A549 (cell line): Measurements from ENCODE around the gene TM4SF5. TPM values are rescaled to one million over a fixed set of nuclear protein-coding genes. Genes with fewer than 3 reads are reported as not detected.

Experiments used
- ATAC-seq, 2 experiments: fragments of 200-7000 bp in 1 of 2; fragments of >200 bp in 1 of 2; cut with Nextera tagmentation in 1 of 2; cut with Tn5 transposase in 1 of 2; 3 replicates each; pipeline versions ENCODE4 v1.8.0 to v1.9.1; 2018 to 2020; ENCODE audit warnings: mild to moderate bottlenecking in 1 of 2, moderate library complexity in 1 of 2
- CTCF ChIA-PET: fragments of 300-600 bp; sonication (Branson Sonifier 250); formaldehyde crosslinking; extraction: SDS; loops from one replicate; lab custom pipeline; 2021; ENCODE audit warnings: antibody characterized with exemption, inconsistent platforms; lab: Yijun Ruan, JAX
- POLR2A ChIA-PET: fragments of 350-600 bp; formaldehyde crosslinking; extraction: SDS; loops from one replicate; lab custom pipeline; 2021; ENCODE audit warnings: antibody characterized with exemption, inconsistent platforms; lab: Yijun Ruan, JAX
- DNase-seq, 2 experiments: peaks; one replicate each; pipeline versions ENCODE4 v3.0.0 to v3.0.0-alpha.2; 2011 to 2016; ENCODE audit warnings: low read depth in 1 of 2, low spot score in 1 of 2
- FAIRE-seq: peaks from 2 replicates; lab custom pipeline; 2011; peaks lifted over from hg19 to GRCh38; lab: Jason Lieb, UNC
- H3K27ac ChIP-seq, 2 experiments: fragments of >200 bp; sonication (Bioruptor Twin); formaldehyde crosslinking; 3 replicates each; pipeline ENCODE4 v1.5.1; 2016 to 2017
- H3K4me1 ChIP-seq: fragments of >200 bp; sonication (Bioruptor Twin); formaldehyde crosslinking; 3 replicates; pipeline ENCODE4 v1.6.1; 2016
- H3K4me2 ChIP-seq: fragments of >200 bp; sonication (Bioruptor Twin); formaldehyde crosslinking; 3 replicates; pipeline ENCODE4 v1.6.1; 2016
- H3K4me3 ChIP-seq: fragments of >200 bp; sonication (Bioruptor Twin); formaldehyde crosslinking; 3 replicates; pipeline ENCODE4 v1.5.1; 2016
- H3K9me3 ChIP-seq: fragments of >200 bp; sonication (Bioruptor Twin); formaldehyde crosslinking; 3 replicates; pipeline ENCODE4 v1.6.1; 2016
- CBX2 ChIP-seq: fragments of 200-600 bp; sonication (generic); IDR thresholded peaks from 2 replicates; pipeline ENCODE4 v1.6.1; 2016; ENCODE audit warnings: low read depth, mild to moderate bottlenecking, borderline replicate concordance
- CBX8 ChIP-seq: fragments of 200-600 bp; sonication (generic); IDR thresholded peaks from 2 replicates; pipeline ENCODE4 v1.6.1; 2016
- CHD2 ChIP-seq: fragments of 150-350 bp; IDR thresholded peaks from 2 replicates; pipeline ENCODE4 v1.6.1; 2014; ENCODE audit warnings: low read length; ENCODE audit not compliant: partially characterized antibody
- CHD4 ChIP-seq: fragments of 200-600 bp; sonication (generic); IDR thresholded peaks from 2 replicates; pipeline ENCODE4 v1.6.1; 2016; ENCODE audit warnings: antibody characterized with exemption, mild to moderate bottlenecking, borderline replicate concordance
- EHF ChIP-seq: fragments of 250-450 bp; sonication (Bioruptor Pico); IDR thresholded peaks from 2 replicates; pipeline ENCODE4 v1.5.0; 2020; ENCODE audit warnings: mild to moderate bottlenecking
- FOSL2 ChIP-seq, 2 experiments: fragments of 450-650 bp in 1 of 2; fragments of >200 bp in 1 of 2; sonication (Bioruptor Twin) in 1 of 2; formaldehyde crosslinking; IDR thresholded peaks; 2 replicates each; pipeline versions ENCODE4 v1.5.0 to v1.6.1; 2016 to 2020; ENCODE audit warnings: mild to moderate bottlenecking in 1 of 2, moderate library complexity in 1 of 2
- HES2 ChIP-seq: fragments of >200 bp; sonication (Bioruptor Twin); formaldehyde crosslinking; IDR thresholded peaks from 2 replicates; pipeline ENCODE4 v1.6.1; 2016
- HEYL ChIP-seq: fragments of 250-450 bp; sonication (Bioruptor Pico); IDR thresholded peaks from 2 replicates; pipeline ENCODE4 v1.8.0; 2021; ENCODE audit warnings: mild to moderate bottlenecking, moderate library complexity
- JUN ChIP-seq, 2 experiments: fragments of >200 bp; sonication (Bioruptor Twin); formaldehyde crosslinking; IDR thresholded peaks; 2 replicates in 1 of 2; 3 replicates in 1 of 2; pipeline ENCODE4 v1.6.1; 2016 to 2017
- KDM1A ChIP-seq: fragments of 200-600 bp; sonication (generic); IDR thresholded peaks from 2 replicates; pipeline ENCODE4 v1.6.1; 2016; ENCODE audit warnings: low read depth, mild to moderate bottlenecking
- KDM5A ChIP-seq: fragments of 200-600 bp; sonication (generic); IDR thresholded peaks from 2 replicates; pipeline ENCODE4 v1.6.1; 2016; ENCODE audit warnings: antibody characterized with exemption, mild to moderate bottlenecking
- MAFK ChIP-seq: fragments of 450-650 bp; IDR thresholded peaks from 2 replicates; pipeline ENCODE4 v1.6.1; 2014; ENCODE audit not compliant: partially characterized antibody
- NFE2L2 ChIP-seq: fragments of 150-350 bp; conservative IDR thresholded peaks from 2 replicates; pipeline ENCODE4 v1.6.1; 2014; ENCODE audit warnings: low read length
- POLR2A ChIP-seq: IDR thresholded peaks from 2 replicates; pipeline ENCODE4 v1.6.1; 2012; ENCODE audit warnings: mild to moderate bottlenecking, low read length
- RCOR1 ChIP-seq: fragments of 150-350 bp; IDR thresholded peaks from 2 replicates; pipeline ENCODE4 v1.6.1; 2014; ENCODE audit warnings: antibody characterized with exemption, low read length, low read depth
- REST ChIP-seq: fragments of 200-600 bp; sonication (generic); IDR thresholded peaks from 2 replicates; pipeline ENCODE4 v1.6.1; 2016; ENCODE audit warnings: antibody characterized with exemption, mild to moderate bottlenecking, moderate library complexity
- RFX5 ChIP-seq: fragments of 450-650 bp; IDR thresholded peaks from 2 replicates; pipeline ENCODE4 v1.7.1; 2014; ENCODE audit warnings: antibody characterized with exemption, mild to moderate bottlenecking, moderate library complexity
- SMC3 ChIP-seq: fragments of >200 bp; sonication (Bioruptor Twin); formaldehyde crosslinking; IDR thresholded peaks from 3 replicates; pipeline ENCODE4 v1.6.1; 2018; ENCODE audit warnings: inconsistent platforms
- SREBF2 ChIP-seq: fragments of 450-650 bp; IDR thresholded peaks from 2 replicates; pipeline ENCODE4 v1.6.1; 2014; ENCODE audit warnings: mild to moderate bottlenecking, moderate library complexity
- ZC3H11A ChIP-seq: fragments of 450-650 bp; IDR thresholded peaks from 2 replicates; pipeline ENCODE4 v1.6.1; 2014; ENCODE audit warnings: antibody characterized with exemption, mild to moderate bottlenecking
- WGBS: methylation state at CpG from one replicate; pipeline ENCODE4 v1.1.6; 2017; ENCODE audit errors: missing lambda C conversion rate; 5-methylcytosine and 5-hydroxymethylcytosine counted together
- polyA plus RNA-seq, 4 experiments: library from polyadenylated mRNA; depleted of rRNA in 3 of 4; stranded (reverse); fragments of >200 nt; fragmentation: RNase III in 1 of 4; extraction: RNeasy Plus Mini Kit Qiagen cat#74134 plus additional on column Dnase treatment in 1 of 4; gene quantifications; 2 replicates in 3 of 4; 3 replicates in 1 of 4; pipeline ENCODE4 v1.2.3, GENCODE V29; 2011 to 2017
- TF ChIP-seq, protein P1 (sequence below): fragments of >200 bp; sonication (Bioruptor Twin); formaldehyde crosslinking; IDR thresholded peaks from 3 replicates; pipeline ENCODE4 v1.5.1; 2016
- TF ChIP-seq, protein P2 (sequence below): fragments of >200 bp; sonication (Bioruptor Twin); formaldehyde crosslinking; IDR thresholded peaks from 3 replicates; pipeline ENCODE4 v1.6.1; 2016
- TF ChIP-seq, protein P3 (sequence below): IDR thresholded peaks from 2 replicates; pipeline ENCODE4 v1.6.1; 2012

Gene TM4SF5
- polyA plus RNA-seq, 2 of the 4 experiments (the other 2 are of a cell fraction): 0.68 to 0.80 TPM

GRCh38 chr17:4806456-4806776, 34.7 kb downstream of the TM4SF5 start:
- ATAC-seq: no peak
- CTCF ChIA-PET: interaction anchor here (0.6 to 5.2 kb wide), 13 partner anchors 10 to 241 kb away, joined by 3 to 36 read pairs (median 4); partner anchors contain the start of genes ARRB2, MED11 and PSMB6
- POLR2A ChIA-PET: interaction anchor here (0.9 to 3.9 kb wide), 6 partner anchors 10 to 161 kb away, joined by 3 to 31 read pairs (median 4); partner anchors contain the start of genes GLTPD2, PSMB6, RNF167 and SLC25A11

DNA sequence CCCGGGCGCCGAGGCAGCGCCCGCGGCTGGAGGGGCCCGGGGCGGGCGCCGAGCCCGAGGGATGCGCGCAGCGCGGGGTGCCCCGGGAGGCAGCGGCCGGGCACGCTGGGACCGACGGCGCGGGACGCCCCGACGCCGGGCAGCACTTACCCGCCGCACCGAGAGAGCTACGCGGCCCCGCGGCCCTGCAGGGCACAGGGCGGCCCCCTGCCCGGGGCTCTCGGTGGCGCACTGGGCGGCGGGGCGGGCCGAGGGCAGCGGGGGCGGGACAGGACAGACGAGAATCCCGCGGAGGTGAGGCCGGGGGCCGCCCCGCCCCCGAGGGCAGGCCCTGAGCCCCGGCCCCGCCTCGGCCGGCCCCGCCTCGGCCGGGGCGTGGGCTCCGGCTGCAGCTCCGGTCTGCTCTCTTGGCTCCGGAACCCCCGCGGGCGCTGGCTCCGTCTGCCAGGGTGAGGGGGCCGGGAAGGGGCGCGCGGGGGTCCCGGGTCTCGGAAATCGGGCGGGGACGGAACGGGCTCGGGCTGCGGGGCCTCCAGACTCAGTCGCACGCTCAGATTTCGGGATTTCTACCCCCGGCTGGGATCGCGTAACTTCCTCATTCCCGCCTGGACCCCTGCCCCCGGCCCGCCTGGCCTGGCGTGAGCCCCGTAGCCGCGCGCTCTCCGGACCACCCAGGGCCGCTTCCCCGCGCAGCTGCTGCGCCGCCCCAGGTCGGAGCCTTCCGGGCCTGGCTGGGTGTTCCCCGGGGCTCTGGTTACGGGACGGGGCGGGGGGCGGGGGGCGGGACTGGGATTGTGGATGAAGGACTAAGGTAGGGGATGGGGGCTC, 35.3 kb downstream of the TM4SF5 start, which contains the start of gene PLD2:
Gene PLD2 (plus strand): TSS at position 376 of the 828 bp plus-strand sequence. CDS start 621 bp downstream, outside the sequence.
- 0% methylated on average over 11 of the region's 106 CpGs for WGBS
- CTCF ChIA-PET: interaction anchor here (0.6 to 5.2 kb wide), 15 partner anchors 11 to 242 kb away, joined by 3 to 36 read pairs (median 4); partner anchors contain the start of genes ARRB2, MED11 and PSMB6
- peaks cover 14% of the 10 kb centered on the region for H3K4me1 ChIP-seq
- no peaks in the 10 kb centered on the region for H3K9me3 ChIP-seq
- H3K27ac ChIP-seq: peak within 1 kb of the TSS; percentile 86 to 90
- DNase-seq: peak; percentile 81 to 98
- peak; percentile 97 to 98 for ATAC-seq
- no peak for FAIRE-seq
- peak within 1 kb of the TSS; percentile 88 for H3K4me2 ChIP-seq
- H3K4me3 ChIP-seq: peak within 1 kb of the TSS; percentile 83
- POLR2A ChIA-PET: interaction anchor here (0.9 to 3.9 kb wide), 6 partner anchors 11 to 160 kb away, joined by 3 to 31 read pairs (median 4); partner anchors contain the start of genes GLTPD2, PSMB6, RNF167 and SLC25A11
- TF ChIP-seq, protein P1, sequence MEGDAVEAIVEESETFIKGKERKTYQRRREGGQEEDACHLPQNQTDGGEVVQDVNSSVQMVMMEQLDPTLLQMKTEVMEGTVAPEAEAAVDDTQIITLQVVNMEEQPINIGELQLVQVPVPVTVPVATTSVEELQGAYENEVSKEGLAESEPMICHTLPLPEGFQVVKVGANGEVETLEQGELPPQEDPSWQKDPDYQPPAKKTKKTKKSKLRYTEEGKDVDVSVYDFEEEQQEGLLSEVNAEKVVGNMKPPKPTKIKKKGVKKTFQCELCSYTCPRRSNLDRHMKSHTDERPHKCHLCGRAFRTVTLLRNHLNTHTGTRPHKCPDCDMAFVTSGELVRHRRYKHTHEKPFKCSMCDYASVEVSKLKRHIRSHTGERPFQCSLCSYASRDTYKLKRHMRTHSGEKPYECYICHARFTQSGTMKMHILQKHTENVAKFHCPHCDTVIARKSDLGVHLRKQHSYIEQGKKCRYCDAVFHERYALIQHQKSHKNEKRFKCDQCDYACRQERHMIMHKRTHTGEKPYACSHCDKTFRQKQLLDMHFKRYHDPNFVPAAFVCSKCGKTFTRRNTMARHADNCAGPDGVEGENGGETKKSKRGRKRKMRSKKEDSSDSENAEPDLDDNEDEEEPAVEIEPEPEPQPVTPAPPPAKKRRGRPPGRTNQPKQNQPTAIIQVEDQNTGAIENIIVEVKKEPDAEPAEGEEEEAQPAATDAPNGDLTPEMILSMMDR: no peak
- no peak; the same call in 2 of the 3 replicates for TF ChIP-seq SMC3
- TF ChIP-seq MAFK: no peak
- TF ChIP-seq FOSL2 (IDR thresholded peaks at IDR 0.05): no peak
- TF ChIP-seq FOSL2 (CRISPR knock-in tag; IDR thresholded peaks at IDR 0.05): no peak
- no peak for TF ChIP-seq CHD4
- no peak for TF ChIP-seq KDM5A
- peak; percentile 43 to 90; a peak in 3 of 5 replicates for TF ChIP-seq JUN (IDR thresholded peaks at IDR 0.05)
- peak; percentile 73 for TF ChIP-seq REST
- no peak for TF ChIP-seq HES2
- peak; percentile 70 for TF ChIP-seq CHD2
- no peak for TF ChIP-seq EHF (CRISPR knock-in tag)
- no peak for TF ChIP-seq HEYL (CRISPR knock-in tag)
- TF ChIP-seq SREBF2: no peak
- TF ChIP-seq NFE2L2: no peak
- no peak for TF ChIP-seq RCOR1
- TF ChIP-seq, protein P2, sequence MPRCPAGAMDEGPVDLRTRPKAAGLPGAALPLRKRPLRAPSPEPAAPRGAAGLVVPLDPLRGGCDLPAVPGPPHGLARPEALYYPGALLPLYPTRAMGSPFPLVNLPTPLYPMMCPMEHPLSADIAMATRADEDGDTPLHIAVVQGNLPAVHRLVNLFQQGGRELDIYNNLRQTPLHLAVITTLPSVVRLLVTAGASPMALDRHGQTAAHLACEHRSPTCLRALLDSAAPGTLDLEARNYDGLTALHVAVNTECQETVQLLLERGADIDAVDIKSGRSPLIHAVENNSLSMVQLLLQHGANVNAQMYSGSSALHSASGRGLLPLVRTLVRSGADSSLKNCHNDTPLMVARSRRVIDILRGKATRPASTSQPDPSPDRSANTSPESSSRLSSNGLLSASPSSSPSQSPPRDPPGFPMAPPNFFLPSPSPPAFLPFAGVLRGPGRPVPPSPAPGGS: peak; percentile 91; the same call in 2 of the 3 replicates
- TF ChIP-seq CBX2: no peak
- no peak for TF ChIP-seq ZC3H11A
- TF ChIP-seq, protein P3, sequence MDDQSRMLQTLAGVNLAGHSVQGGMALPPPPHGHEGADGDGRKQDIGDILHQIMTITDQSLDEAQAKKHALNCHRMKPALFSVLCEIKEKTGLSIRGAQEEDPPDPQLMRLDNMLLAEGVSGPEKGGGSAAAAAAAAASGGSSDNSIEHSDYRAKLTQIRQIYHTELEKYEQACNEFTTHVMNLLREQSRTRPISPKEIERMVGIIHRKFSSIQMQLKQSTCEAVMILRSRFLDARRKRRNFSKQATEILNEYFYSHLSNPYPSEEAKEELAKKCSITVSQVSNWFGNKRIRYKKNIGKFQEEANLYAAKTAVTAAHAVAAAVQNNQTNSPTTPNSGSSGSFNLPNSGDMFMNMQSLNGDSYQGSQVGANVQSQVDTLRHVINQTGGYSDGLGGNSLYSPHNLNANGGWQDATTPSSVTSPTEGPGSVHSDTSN: no peak
- no peak for TF ChIP-seq CBX8

More at GRCh38 chr17:4806456-4806776, 34.7 kb downstream of the TM4SF5 start:
- H3K4me2 ChIP-seq: peak overlapping the region; percentile 88
- DNase-seq (peak in 1 of 2 experiments; percentile 71), FAIRE-seq (no peak)
- WGBS: 7% methylated on average over 12 of the region's 16 CpGs
- peak overlapping the region; percentile 83 for H3K4me3 ChIP-seq
- peaks cover 14% of the 10 kb centered on the region for H3K4me1 ChIP-seq
- no peaks in the 10 kb centered on the region for H3K9me3 ChIP-seq
- peak overlapping the region; percentile 86 to 90 for H3K27ac ChIP-seq
- TF ChIP-seq HEYL (CRISPR knock-in tag) (no peak), RFX5 (no peak), POLR2A (no peak), KDM1A (no peak)
- TF ChIP-seq, protein P2: no peak
- TF ChIP-seq, protein P3: no peak
